K562 (cell line): ENCODE data around the gene DDAH2. TPM values are rescaled to one million over a fixed set of nuclear protein-coding genes. Genes with fewer than 3 reads are reported as not detected.
A peak's percentile ranks its signal among the peaks of the same experiment; 100 is the strongest.

Experiments used
- ARNT ChIP-seq, 2 experiments: fragments of 450-650 bp; IDR thresholded peaks; 2 replicates each; pipeline ENCODE4 v1.6.1; 2016; ENCODE audit warnings: mild to moderate bottlenecking in 1 of 2
- BHLHE40 ChIP-seq: IDR thresholded peaks from 2 replicates; pipeline ENCODE4 v1.6.1; 2011; ENCODE audit warnings: low read length, improper control_type of control experiment
- BMI1 ChIP-seq: fragments of 150-350 bp; IDR thresholded peaks from 2 replicates; pipeline ENCODE4 v1.6.1; 2014; ENCODE audit warnings: low read length
- CC2D1A ChIP-seq: fragments of 450-650 bp; IDR thresholded peaks from 2 replicates; pipeline ENCODE4 v1.6.1; 2017; ENCODE audit warnings: mild to moderate bottlenecking
- DLX4 ChIP-seq: fragments of 250-450 bp; sonication (Bioruptor Pico); IDR thresholded peaks from 2 replicates; pipeline ENCODE4 v1.6.1; 2021; ENCODE audit warnings: mild to moderate bottlenecking
- GATAD2B ChIP-seq: fragments of 450-650 bp; IDR thresholded peaks from 2 replicates; pipeline ENCODE4 v1.6.1; 2017; ENCODE audit warnings: mild to moderate bottlenecking, borderline replicate concordance
- HLTF ChIP-seq: fragments of 450-650 bp; IDR thresholded peaks from 2 replicates; pipeline ENCODE4 v1.6.1; 2016
- MBD2 ChIP-seq: sonication (generic); IDR thresholded peaks from 2 replicates; pipeline ENCODE4 v1.6.1; 2016; ENCODE audit warnings: low read depth, borderline replicate concordance
- NFIC ChIP-seq: fragments of 450-650 bp; IDR thresholded peaks from 2 replicates; pipeline ENCODE4 v1.6.1; 2017; ENCODE audit warnings: mild to moderate bottlenecking, inconsistent platforms
- NONO ChIP-seq, 2 experiments: fragments of 200-400 bp in 1 of 2; fragments of 450-650 bp in 1 of 2; formaldehyde crosslinking in 1 of 2; IDR thresholded peaks; 2 replicates each; pipeline ENCODE4 v1.6.1; 2017; ENCODE audit warnings: low read depth in 2 of 2, mild to moderate bottlenecking in 2 of 2, moderate library complexity in 2 of 2, low read length in 1 of 2
- PHB2 ChIP-seq: fragments of 450-650 bp; IDR thresholded peaks from 2 replicates; pipeline ENCODE4 v1.6.1; 2017; ENCODE audit warnings: low read depth
- RBM22 ChIP-seq: fragments of 200-400 bp; formaldehyde crosslinking; IDR thresholded peaks from 2 replicates; pipeline ENCODE4 v1.6.1; 2018; ENCODE audit warnings: low read length, low read depth; ENCODE audit not compliant: poor library complexity, severe bottlenecking
- RUNX1 ChIP-seq: sonication (generic); IDR thresholded peaks from 2 replicates; pipeline ENCODE4 v1.6.1; 2016; ENCODE audit warnings: antibody characterized with exemption, low read depth
- TARDBP ChIP-seq: fragments of 450-650 bp; IDR thresholded peaks from 2 replicates; pipeline ENCODE4 v1.6.1; 2016
- TOE1 ChIP-seq, 2 experiments: fragments of 450-650 bp in 1 of 2; sonication (generic) in 1 of 2; formaldehyde crosslinking in 1 of 2; IDR thresholded peaks; 2 replicates each; pipeline versions ENCODE4 v1.7.1 to v1.8.0; 2016 to 2022; ENCODE audit warnings: borderline replicate concordance in 2 of 2, mild to moderate bottlenecking in 2 of 2, antibody characterized with exemption in 1 of 2, inconsistent platforms in 1 of 2, low read depth in 1 of 2, missing genetic modification reagents in 1 of 2, moderate library complexity in 1 of 2
- VEZF1 ChIP-seq: fragments of 200-800 bp; sonication (Bioruptor generic); IDR thresholded peaks from 2 replicates; pipeline ENCODE4 v1.6.1; 2017; ENCODE audit warnings: missing genetic modification characterization, missing compliant biosample characterization
- ZBTB11 ChIP-seq, 3 experiments: fragments of 200-800 bp in 1 of 3; fragments of 250-450 bp in 1 of 3; fragments of 450-650 bp in 1 of 3; sonication (Bioruptor Pico) in 1 of 3; sonication (Bioruptor generic) in 1 of 3; formaldehyde crosslinking in 1 of 3; IDR thresholded peaks; 2 replicates each; pipeline versions ENCODE4 v1.6.1 to v1.8.0; 2016 to 2022; ENCODE audit warnings: mild to moderate bottlenecking in 2 of 3, missing genetic modification characterization in 2 of 3, missing compliant biosample characterization in 1 of 3, moderate library complexity in 1 of 3
- ZNF184 ChIP-seq: sonication (generic); formaldehyde crosslinking; IDR thresholded peaks from 2 replicates; pipeline ENCODE4 v1.5.0; 2020; ENCODE audit warnings: missing genetic modification reagents
- ZNF282 ChIP-seq: sonication (generic); formaldehyde crosslinking; IDR thresholded peaks from 2 replicates; pipeline ENCODE4 v1.8.1; 2023; ENCODE audit warnings: missing genetic modification reagents
- ZNF79 ChIP-seq: fragments of 250-450 bp; sonication (Bioruptor Pico); IDR thresholded peaks from 2 replicates; pipeline ENCODE4 v1.4.0; 2020; ENCODE audit warnings: low read depth, mild to moderate bottlenecking, moderate library complexity
- ZSCAN32 ChIP-seq: fragments of 450-650 bp; formaldehyde crosslinking; IDR thresholded peaks from 2 replicates; pipeline ENCODE4 v1.4.0; 2020; ENCODE audit warnings: mild to moderate bottlenecking, moderate library complexity
- polyA plus RNA-seq, 8 experiments: library from polyadenylated mRNA; depleted of rRNA in 4 of 8; stranded (reverse) in 5 of 8; unstranded in 3 of 8; fragments of >200 nt; fragmentation: Nextera tagmentation in 2 of 8; fragmentation: Illumina TruSeq in 1 of 8; extraction: Ambion mirVana in 2 of 8; extraction: Trizol in 1 of 8; gene quantifications; 2 replicates each; pipeline versions ENCODE4 v1.2.1 to v1.2.3, GENCODE V29; 2011 to 2014; ENCODE audit warnings: inconsistent platforms in 1 of 8, missing spikeins in 1 of 8
- total RNA-seq, 7 experiments: library from RNA; depleted of rRNA in 6 of 7; stranded (reverse); fragments of >200 nt in 6 of 7; fragmentation: Illumina TruSeq in 2 of 7; extraction: Trizol in 2 of 7; gene quantifications; 2 replicates each; pipeline versions ENCODE4 v1.2.1 to v1.2.3, GENCODE V29; 2011 to 2021; ENCODE audit warnings: low replicate concordance in 1 of 7

DDAH2 gene
- total and polyA plus RNA-seq, 9 of the 15 experiments (the other 6 are each of a cell fraction or from before 2014, with no cell fraction given), result 1.8 to 45.4 (median 21.4) TPM

- TF ChIP-seq TOE1 (IDR thresholded peaks at IDR 0.05; ENCODE audit: borderline replicate concordance) (no peak), TOE1 (CRISPR knock-in tag; IDR thresholded peaks at IDR 0.05; ENCODE audit: borderline replicate concordance, low read depth) (no peak), PHB2 (no peak), CC2D1A (no peak), NONO (IDR thresholded peaks at IDR 0.05; ENCODE audit: low read depth in 2 of 2, low read length in 1 of 2) (peak in 1 of 2 experiments; percentile 27; a peak in 1 of 4 replicates), RUNX1 (peak; percentile 45; the same call in 1 of the 2 replicates), ZBTB11 (CRISPR knock-in tag; IDR thresholded peaks at IDR 0.05) (no peak), HLTF (no peak), BHLHE40 (no peak), MBD2 (no peak), ARNT (IDR thresholded peaks at IDR 0.05) (no peak), DLX4 (CRISPR knock-in tag) (peak; percentile 64; the same call in 1 of the 2 replicates), ZSCAN32 (CRISPR knock-in tag) (no peak), BMI1 (no peak), TARDBP (no peak), ZNF282 (CRISPR knock-in tag) (no peak), ZNF184 (CRISPR knock-in tag) (no peak), RBM22 (no peak), GATAD2B (no peak), ZNF79 (no peak), VEZF1 (no peak), NFIC (no peak)
Measured at GRCh38 chr6:31689249-31690110, 39.6 kb downstream of the DDAH2 start (continued).
